Measurements from ENCODE around the gene CD19. TPM values are rescaled to one million over a fixed set of nuclear protein-coding genes. Genes with fewer than 3 reads are reported as not detected.
"Not testable (repeated sequence)": the region's sequence is repeated elsewhere in the genome, so short reads cannot be mapped to it uniquely, and the experiment has no call there.

The CD19 gene
- total RNA-seq (2014; rRNA removed; shearing (Covaris generic)), result not detected in 2 replicates
- not detected in 2 replicates for polyA plus RNA-seq (2015; cell fraction: cytosol; rRNA removed)
- polyA plus RNA-seq (2015; cell fraction: nucleus; rRNA removed), result not detected in 2 replicates

- in situ Hi-C loops (cut with HindIII; ENCODE audit: low pct_unique_long_range_greater_than_20kb, low sequenced_read_pairs), result no loop called here
- DNase-seq (ENCODE audit: low read depth, low spot score), result no peak
These were observed at the start of gene CD19 for GRCh38 chr16:28931801-28932225. Gene CD19 (plus strand): TSS chr16:28931971. CDS start chr16:28932001, 30 bp downstream.

- in situ Hi-C loops (cut with HindIII; ENCODE audit: low pct_unique_long_range_greater_than_20kb, low sequenced_read_pairs), result no loop called here
- DNase-seq (ENCODE audit: low read depth, low spot score), result no peak
These were observed 49.1 kb upstream of the CD19 start for GRCh38 chr16:28882551-28883160.

GRCh38 chr16:28883221-28883996 lies 48.4 kb upstream of the CD19 start:
- in situ Hi-C loops (cut with HindIII; ENCODE audit: low pct_unique_long_range_greater_than_20kb, low sequenced_read_pairs), result no loop called here
- no peak for DNase-seq (ENCODE audit: low read depth, low spot score)

- in situ Hi-C loops (cut with HindIII; ENCODE audit: low pct_unique_long_range_greater_than_20kb, low sequenced_read_pairs), result no loop called here
- DNase-seq (ENCODE audit: low read depth, low spot score), result no peak
These were observed 47.7 kb upstream of the CD19 start for GRCh38 chr16:28884045-28884444.

- in situ Hi-C loops (cut with HindIII; ENCODE audit: low pct_unique_long_range_greater_than_20kb, low sequenced_read_pairs), result no loop called here
- DNase-seq (ENCODE audit: low read depth, low spot score), result no peak
These were observed 44.8 kb upstream of the CD19 start for GRCh38 chr16:28886945-28887344.

- DNase-seq (ENCODE audit: low read depth, low spot score); in situ Hi-C loops (cut with HindIII; ENCODE audit: low pct_unique_long_range_greater_than_20kb, low sequenced_read_pairs): not testable (repeated sequence)
These were observed 41.4 kb upstream of the CD19 start for GRCh38 chr16:28890355-28890754.

- in situ Hi-C loops (cut with HindIII; ENCODE audit: low pct_unique_long_range_greater_than_20kb, low sequenced_read_pairs), result no loop called here
- no peak for DNase-seq (ENCODE audit: low read depth, low spot score)
These were observed 39.5 kb upstream of the CD19 start for GRCh38 chr16:28891964-28892890.

GRCh38 chr16:28893291-28893690 lies 38.5 kb upstream of the CD19 start:
- in situ Hi-C loops (cut with HindIII; ENCODE audit: low pct_unique_long_range_greater_than_20kb, low sequenced_read_pairs), result no loop called here
- DNase-seq (ENCODE audit: low read depth, low spot score), result no peak

- no peak for DNase-seq (ENCODE audit: low read depth, low spot score)
- in situ Hi-C loops (cut with HindIII; ENCODE audit: low pct_unique_long_range_greater_than_20kb, low sequenced_read_pairs), result no loop called here
These were observed 36.2 kb upstream of the CD19 start for GRCh38 chr16:28895609-28896008.

- no peak for DNase-seq (ENCODE audit: low read depth, low spot score)
- in situ Hi-C loops (cut with HindIII; ENCODE audit: low pct_unique_long_range_greater_than_20kb, low sequenced_read_pairs), result no loop called here
These were observed 33.9 kb upstream of the CD19 start for GRCh38 chr16:28897826-28898225.

- in situ Hi-C loops (cut with HindIII; ENCODE audit: low pct_unique_long_range_greater_than_20kb, low sequenced_read_pairs), result no loop called here
- no peak for DNase-seq (ENCODE audit: low read depth, low spot score)
These were observed 33.5 kb upstream of the CD19 start for GRCh38 chr16:28898266-28898665.

GRCh38 chr16:28898942-28899341 lies 32.8 kb upstream of the CD19 start:
- no peak for DNase-seq (ENCODE audit: low read depth, low spot score)
- in situ Hi-C loops (cut with HindIII; ENCODE audit: low pct_unique_long_range_greater_than_20kb, low sequenced_read_pairs), result no loop called here

GRCh38 chr16:28899882-28900590 lies 31.7 kb upstream of the CD19 start:
- no peak for DNase-seq (ENCODE audit: low read depth, low spot score)
- in situ Hi-C loops (cut with HindIII; ENCODE audit: low pct_unique_long_range_greater_than_20kb, low sequenced_read_pairs), result no loop called here

- in situ Hi-C loops (cut with HindIII; ENCODE audit: low pct_unique_long_range_greater_than_20kb, low sequenced_read_pairs), result no loop called here
- no peak for DNase-seq (ENCODE audit: low read depth, low spot score)
These were observed 31.2 kb upstream of the CD19 start for GRCh38 chr16:28900601-28901000.

GRCh38 chr16:28901862-28902261 lies 29.9 kb upstream of the CD19 start:
- in situ Hi-C loops (cut with HindIII; ENCODE audit: low pct_unique_long_range_greater_than_20kb, low sequenced_read_pairs), result no loop called here

GRCh38 chr16:28902909-28903308 lies 28.9 kb upstream of the CD19 start:
- in situ Hi-C loops (cut with HindIII; ENCODE audit: low pct_unique_long_range_greater_than_20kb, low sequenced_read_pairs), result no loop called here
- no peak for DNase-seq (ENCODE audit: low read depth, low spot score)

More at GRCh38 chr16:28901862-28902261, 29.9 kb upstream of the CD19 start:
- DNase-seq (ENCODE audit: low read depth, low spot score), result no peak

- no peak for DNase-seq (ENCODE audit: low read depth, low spot score)
- in situ Hi-C loops (cut with HindIII; ENCODE audit: low pct_unique_long_range_greater_than_20kb, low sequenced_read_pairs), result no loop called here
These were observed 28.3 kb upstream of the CD19 start for GRCh38 chr16:28903344-28904042.

All from SK-MEL-5 (cell line).